HepG2 (cell line): ENCODE measurements around the gene PPFIA4.

Experiments used
- ELF1 ChIP-seq: sonication (generic); formaldehyde crosslinking; IDR thresholded peaks from 2 replicates; pipeline ENCODE4 v1.4.0; 2020; ENCODE audit warnings: missing genetic modification reagents
- EZH2 ChIP-seq: conservative IDR thresholded peaks from 2 replicates; pipeline ENCODE4 v1.6.1; 2012; ENCODE audit warnings: mild to moderate bottlenecking, low read depth, low read length, moderate library complexity
- HCFC1 ChIP-seq: fragments of 150-350 bp; IDR thresholded peaks from 2 replicates; pipeline ENCODE4 v1.6.1; 2014; ENCODE audit warnings: low read depth, low read length
- NR3C1 ChIP-seq: sonication (generic); formaldehyde crosslinking; IDR thresholded peaks from 2 replicates; pipeline ENCODE4 v1.4.0; 2020; ENCODE audit warnings: missing genetic modification reagents
- SMC3 ChIP-seq: IDR thresholded peaks from 2 replicates; pipeline ENCODE4 v1.6.1; 2011; ENCODE audit warnings: low read length, improper control_type of control experiment
- ZNF260 ChIP-seq: sonication (generic); formaldehyde crosslinking; IDR thresholded peaks from 2 replicates; pipeline ENCODE4 v1.4.0; 2020; ENCODE audit warnings: missing genetic modification reagents, low read depth, mild to moderate bottlenecking, borderline replicate concordance
- TF ChIP-seq, protein P1 (sequence below): sonication (generic); formaldehyde crosslinking; IDR thresholded peaks from 2 replicates; pipeline ENCODE4 v1.9.0; 2021; ENCODE audit warnings: mild to moderate bottlenecking, missing genetic modification reagents

GRCh38 chr1:203120325-203121153, 94.2 kb downstream of the PPFIA4 start:
- TF ChIP-seq ELF1 (CRISPR knock-in tag): no peak
- no peak for TF ChIP-seq ZNF260 (CRISPR knock-in tag)
- no peak for TF ChIP-seq EZH2
- TF ChIP-seq, protein P1, sequence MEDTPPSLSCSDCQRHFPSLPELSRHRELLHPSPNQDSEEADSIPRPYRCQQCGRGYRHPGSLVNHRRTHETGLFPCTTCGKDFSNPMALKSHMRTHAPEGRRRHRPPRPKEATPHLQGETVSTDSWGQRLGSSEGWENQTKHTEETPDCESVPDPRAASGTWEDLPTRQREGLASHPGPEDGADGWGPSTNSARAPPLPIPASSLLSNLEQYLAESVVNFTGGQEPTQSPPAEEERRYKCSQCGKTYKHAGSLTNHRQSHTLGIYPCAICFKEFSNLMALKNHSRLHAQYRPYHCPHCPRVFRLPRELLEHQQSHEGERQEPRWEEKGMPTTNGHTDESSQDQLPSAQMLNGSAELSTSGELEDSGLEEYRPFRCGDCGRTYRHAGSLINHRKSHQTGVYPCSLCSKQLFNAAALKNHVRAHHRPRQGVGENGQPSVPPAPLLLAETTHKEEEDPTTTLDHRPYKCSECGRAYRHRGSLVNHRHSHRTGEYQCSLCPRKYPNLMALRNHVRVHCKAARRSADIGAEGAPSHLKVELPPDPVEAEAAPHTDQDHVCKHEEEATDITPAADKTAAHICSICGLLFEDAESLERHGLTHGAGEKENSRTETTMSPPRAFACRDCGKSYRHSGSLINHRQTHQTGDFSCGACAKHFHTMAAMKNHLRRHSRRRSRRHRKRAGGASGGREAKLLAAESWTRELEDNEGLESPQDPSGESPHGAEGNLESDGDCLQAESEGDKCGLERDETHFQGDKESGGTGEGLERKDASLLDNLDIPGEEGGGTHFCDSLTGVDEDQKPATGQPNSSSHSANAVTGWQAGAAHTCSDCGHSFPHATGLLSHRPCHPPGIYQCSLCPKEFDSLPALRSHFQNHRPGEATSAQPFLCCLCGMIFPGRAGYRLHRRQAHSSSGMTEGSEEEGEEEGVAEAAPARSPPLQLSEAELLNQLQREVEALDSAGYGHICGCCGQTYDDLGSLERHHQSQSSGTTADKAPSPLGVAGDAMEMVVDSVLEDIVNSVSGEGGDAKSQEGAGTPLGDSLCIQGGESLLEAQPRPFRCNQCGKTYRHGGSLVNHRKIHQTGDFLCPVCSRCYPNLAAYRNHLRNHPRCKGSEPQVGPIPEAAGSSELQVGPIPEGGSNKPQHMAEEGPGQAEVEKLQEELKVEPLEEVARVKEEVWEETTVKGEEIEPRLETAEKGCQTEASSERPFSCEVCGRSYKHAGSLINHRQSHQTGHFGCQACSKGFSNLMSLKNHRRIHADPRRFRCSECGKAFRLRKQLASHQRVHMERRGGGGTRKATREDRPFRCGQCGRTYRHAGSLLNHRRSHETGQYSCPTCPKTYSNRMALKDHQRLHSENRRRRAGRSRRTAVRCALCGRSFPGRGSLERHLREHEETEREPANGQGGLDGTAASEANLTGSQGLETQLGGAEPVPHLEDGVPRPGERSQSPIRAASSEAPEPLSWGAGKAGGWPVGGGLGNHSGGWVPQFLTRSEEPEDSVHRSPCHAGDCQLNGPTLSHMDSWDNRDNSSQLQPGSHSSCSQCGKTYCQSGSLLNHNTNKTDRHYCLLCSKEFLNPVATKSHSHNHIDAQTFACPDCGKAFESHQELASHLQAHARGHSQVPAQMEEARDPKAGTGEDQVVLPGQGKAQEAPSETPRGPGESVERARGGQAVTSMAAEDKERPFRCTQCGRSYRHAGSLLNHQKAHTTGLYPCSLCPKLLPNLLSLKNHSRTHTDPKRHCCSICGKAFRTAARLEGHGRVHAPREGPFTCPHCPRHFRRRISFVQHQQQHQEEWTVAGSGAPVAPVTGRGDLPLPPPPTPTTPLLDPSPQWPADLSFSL: no peak
- TF ChIP-seq NR3C1 (CRISPR knock-in tag): no peak
- no peak for TF ChIP-seq SMC3
- no peak for TF ChIP-seq HCFC1
